Upper lobe of right lung (tissue), 1 donor: Measurements from ENCODE around the gene FKBP1B. TPM values are rescaled to one million over a fixed set of nuclear protein-coding genes. Genes with fewer than 3 reads are reported as not detected.
"Not testable (repeated sequence)": the region's sequence is repeated elsewhere in the genome, so short reads cannot be mapped to it uniquely, and the experiment has no call there.

Experiments
- ATAC-seq: fragments of 200-7000 bp; cut with Tn5 transposase; one replicate; pipeline ENCODE4 v1.9.1; 2020; ENCODE audit warnings: mild to moderate bottlenecking, moderate library complexity
- DNase-seq: peaks from one replicate; pipeline ENCODE4 v3.0.0-alpha.2; 2020
- H3K27ac ChIP-seq: fragments of 200-600 bp; one replicate; pipeline ENCODE4 v1.8.0; 2022
- H3K27me3 ChIP-seq: fragments of 200-600 bp; one replicate; pipeline ENCODE4 v1.8.0; 2022; ENCODE audit warnings: mild to moderate bottlenecking
- H3K36me3 ChIP-seq: fragments of 200-600 bp; one replicate; pipeline ENCODE4 v1.8.0; 2022
- H3K4me1 ChIP-seq: fragments of 200-600 bp; one replicate; pipeline ENCODE4 v1.8.0; 2022
- H3K4me3 ChIP-seq: fragments of 200-600 bp; one replicate; pipeline ENCODE4 v1.8.0; 2022; ENCODE audit warnings: mild to moderate bottlenecking
- H3K9me3 ChIP-seq: fragments of 200-600 bp; one replicate; pipeline ENCODE4 v1.8.0; 2022
- intact Hi-C: fragments of 100-400 bp; cut with DNase I; formaldehyde crosslinking; loops from one replicate; pipeline ENCODE4 v1.11.0; 2022
- total RNA-seq: library from RNA; stranded (reverse); fragmentation: NEBNext Ultra II Directional; extraction: Animal tissue kit (Norgen Biotek cat#: 25700); gene quantifications from one replicate; pipeline ENCODE4 v1.2.1, GENCODE V29; 2021
- TF ChIP-seq, protein P1 (sequence below): fragments of 200-600 bp; IDR thresholded peaks from one replicate; pipeline ENCODE4 v1.8.0; 2022; ENCODE audit warnings: antibody characterized with exemption
- donor health status: DM: no; HTN: yes; CAD: no; lungs with severe emphysema.

The FKBP1B gene
- total RNA-seq, 1 donor from 2014 or later: 13.2 TPM

DNA sequence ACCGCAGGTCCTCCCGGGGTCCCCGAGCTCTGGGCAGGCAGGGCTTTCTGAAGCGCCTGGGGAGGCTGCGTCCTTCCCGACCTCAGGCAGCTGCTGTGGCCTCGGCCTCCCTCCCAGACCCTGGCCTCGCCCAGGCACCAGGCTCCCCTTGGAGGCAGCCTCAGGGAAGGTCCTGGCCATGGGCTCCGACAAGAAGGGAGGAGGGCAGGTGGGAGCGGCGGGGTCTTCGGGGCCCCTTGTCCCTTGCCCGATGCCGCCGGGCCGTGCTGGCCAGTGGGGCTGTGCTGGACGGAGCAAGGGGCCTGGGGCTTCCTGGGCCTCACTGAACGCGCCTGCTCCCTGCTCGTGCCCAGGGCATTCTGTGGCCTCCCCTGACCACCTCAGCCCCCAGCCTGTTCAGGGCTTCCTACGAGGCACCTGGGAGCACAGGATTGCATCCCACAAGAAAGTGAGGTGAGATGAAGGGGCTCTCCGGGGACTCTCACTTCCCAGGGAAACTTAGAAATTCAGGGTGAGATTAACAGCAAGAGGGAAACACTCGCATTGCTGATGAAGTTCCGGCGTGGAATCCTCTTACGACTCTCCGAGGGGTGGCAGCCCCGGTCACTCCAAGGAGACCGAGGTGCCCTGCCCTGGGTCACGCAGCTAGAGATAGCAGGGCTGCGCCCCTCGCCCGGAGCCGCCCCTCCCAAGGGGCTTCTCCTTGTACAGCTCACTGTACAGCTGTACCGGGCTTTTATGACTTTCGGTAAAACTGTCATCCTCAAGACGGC lies 38.9 kb upstream of the FKBP1B start:
- TF ChIP-seq, protein P1, sequence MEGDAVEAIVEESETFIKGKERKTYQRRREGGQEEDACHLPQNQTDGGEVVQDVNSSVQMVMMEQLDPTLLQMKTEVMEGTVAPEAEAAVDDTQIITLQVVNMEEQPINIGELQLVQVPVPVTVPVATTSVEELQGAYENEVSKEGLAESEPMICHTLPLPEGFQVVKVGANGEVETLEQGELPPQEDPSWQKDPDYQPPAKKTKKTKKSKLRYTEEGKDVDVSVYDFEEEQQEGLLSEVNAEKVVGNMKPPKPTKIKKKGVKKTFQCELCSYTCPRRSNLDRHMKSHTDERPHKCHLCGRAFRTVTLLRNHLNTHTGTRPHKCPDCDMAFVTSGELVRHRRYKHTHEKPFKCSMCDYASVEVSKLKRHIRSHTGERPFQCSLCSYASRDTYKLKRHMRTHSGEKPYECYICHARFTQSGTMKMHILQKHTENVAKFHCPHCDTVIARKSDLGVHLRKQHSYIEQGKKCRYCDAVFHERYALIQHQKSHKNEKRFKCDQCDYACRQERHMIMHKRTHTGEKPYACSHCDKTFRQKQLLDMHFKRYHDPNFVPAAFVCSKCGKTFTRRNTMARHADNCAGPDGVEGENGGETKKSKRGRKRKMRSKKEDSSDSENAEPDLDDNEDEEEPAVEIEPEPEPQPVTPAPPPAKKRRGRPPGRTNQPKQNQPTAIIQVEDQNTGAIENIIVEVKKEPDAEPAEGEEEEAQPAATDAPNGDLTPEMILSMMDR: no peak
- Histone ChIP-seq H3K27me3 (peaks cover 27% of the 10 kb centered on the region), H3K4me3 (no peak overlapping the region), H3K4me1 (peaks cover 12% of the 10 kb centered on the region), H3K27ac (peak overlapping the region; percentile 24), H3K9me3 (no peaks in the 10 kb centered on the region), H3K36me3 (no peaks in the 10 kb centered on the region)
- no peak for DNase-seq
- peak; percentile 45 for ATAC-seq
- intact Hi-C loops: no loop called here

DNA sequence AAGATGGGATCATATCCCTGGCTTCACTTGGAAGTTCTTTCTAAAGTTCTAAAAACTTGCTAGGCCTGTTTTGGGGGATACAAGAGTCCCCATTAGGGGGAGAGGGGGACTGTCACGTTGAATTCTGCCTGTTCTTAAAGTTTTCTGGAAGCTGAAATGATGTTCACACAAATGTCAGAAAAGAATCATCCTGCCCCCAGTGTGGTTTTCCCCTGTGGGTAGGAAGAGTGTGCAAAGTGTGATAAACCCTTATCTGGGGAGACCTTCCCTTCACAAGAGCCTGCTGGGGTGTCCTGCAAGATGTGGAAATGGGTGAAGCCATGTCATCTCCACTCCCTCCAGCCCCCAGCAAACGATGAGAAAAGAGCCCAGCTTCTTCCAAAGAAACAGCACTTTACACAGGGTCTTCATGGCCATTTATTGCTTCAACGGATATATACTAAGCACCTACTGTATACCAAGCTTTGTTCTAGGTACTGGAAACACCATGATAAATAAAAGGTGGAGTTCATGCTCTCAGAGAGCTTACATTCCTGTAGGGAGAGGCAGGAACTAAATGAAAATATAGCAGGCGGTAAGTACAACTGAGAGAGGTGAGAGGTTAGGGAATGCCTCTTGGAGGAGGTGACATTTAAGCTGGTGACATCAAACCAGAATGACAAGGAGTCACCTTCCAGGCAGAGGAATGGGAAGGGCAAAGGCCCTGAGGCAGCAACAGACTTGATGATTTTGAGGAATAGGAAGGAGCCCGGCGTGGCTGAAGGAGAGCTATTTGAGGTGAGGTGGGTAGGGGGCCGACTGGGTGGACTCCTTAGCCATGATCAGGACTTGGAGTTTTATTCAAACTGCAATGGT lies 38.1 kb upstream of the FKBP1B start:
- no peaks in the 10 kb centered on the region for H3K9me3 ChIP-seq
- no peaks in the 10 kb centered on the region for H3K36me3 ChIP-seq
- ATAC-seq (no peak), DNase-seq (no peak)
- H3K27me3 ChIP-seq: peaks cover 27% of the 10 kb centered on the region
- intact Hi-C loops: no loop called here
- TF ChIP-seq, protein P1: no peak
- no peak overlapping the region for H3K27ac ChIP-seq
- no peak overlapping the region for H3K4me3 ChIP-seq
- H3K4me1 ChIP-seq: peaks cover 12% of the 10 kb centered on the region

DNA sequence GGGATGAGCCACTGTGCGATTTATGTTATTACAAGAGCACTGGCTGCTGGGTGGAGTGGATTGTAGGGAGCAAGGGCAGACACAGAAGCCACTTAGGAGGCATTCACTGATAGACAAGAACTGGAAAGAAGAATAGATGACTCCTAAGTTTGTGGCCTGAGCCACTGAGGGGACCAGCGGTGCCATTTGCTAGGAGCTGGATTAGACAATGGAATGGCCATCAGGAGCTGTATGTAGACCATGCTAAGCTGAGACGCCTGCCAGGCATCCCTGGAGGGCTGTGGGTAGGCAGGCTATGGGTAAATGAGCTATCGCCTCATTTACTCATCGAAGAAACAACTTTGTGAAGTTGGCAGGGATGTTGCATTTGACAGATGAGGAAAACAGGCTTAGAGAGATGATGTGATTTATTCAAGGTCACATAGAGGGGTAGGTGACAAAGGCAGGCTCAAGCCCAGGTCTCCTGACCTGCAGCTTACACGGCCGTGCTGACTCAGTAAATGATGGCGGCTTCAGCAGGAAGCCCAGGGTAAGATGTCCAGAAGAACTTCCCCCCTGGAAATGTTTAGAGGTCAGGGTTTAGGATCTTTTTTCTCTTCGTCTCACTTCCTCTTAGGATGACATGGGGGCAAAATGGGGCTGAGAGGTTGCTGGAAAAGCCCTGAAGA lies 36.9 kb upstream of the FKBP1B start:
- TF ChIP-seq, protein P1: no peak
- intact Hi-C loops: no loop called here
- ATAC-seq: no peak
- H3K4me1 ChIP-seq: peaks cover 12% of the 10 kb centered on the region
- H3K9me3 ChIP-seq: no peaks in the 10 kb centered on the region
- no peaks in the 10 kb centered on the region for H3K36me3 ChIP-seq
- no peak overlapping the region for H3K27ac ChIP-seq
- DNase-seq: no peak
- H3K4me3 ChIP-seq: no peak overlapping the region
- H3K27me3 ChIP-seq: peaks cover 27% of the 10 kb centered on the region

DNA sequence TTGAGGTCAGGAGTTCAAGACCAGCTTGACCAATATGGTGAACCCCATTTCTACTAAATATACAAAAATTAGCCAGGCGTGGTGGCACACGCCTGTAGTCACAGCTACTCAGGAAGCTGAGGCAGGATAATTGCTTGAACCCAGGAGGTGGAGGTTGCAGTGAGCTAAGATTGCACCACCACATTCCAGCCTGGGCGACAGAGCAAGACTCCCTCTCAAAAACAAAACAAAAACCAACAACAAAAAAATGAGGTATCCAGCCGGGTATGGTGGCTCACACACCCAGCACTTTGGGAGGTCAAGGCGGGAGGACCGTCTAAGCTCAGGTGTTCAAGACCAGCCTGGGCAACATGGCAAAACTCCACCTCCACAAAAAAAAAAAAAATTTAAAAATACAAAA lies 34.6 kb upstream of the FKBP1B start:
- intact Hi-C loops, DNase-seq, H3K9me3 ChIP-seq, H3K36me3 ChIP-seq, H3K27ac ChIP-seq, H3K4me1 ChIP-seq, ATAC-seq, H3K4me3 ChIP-seq: not testable (repeated sequence)
- peaks cover 15% of the 10 kb centered on the region for H3K27me3 ChIP-seq

DNA sequence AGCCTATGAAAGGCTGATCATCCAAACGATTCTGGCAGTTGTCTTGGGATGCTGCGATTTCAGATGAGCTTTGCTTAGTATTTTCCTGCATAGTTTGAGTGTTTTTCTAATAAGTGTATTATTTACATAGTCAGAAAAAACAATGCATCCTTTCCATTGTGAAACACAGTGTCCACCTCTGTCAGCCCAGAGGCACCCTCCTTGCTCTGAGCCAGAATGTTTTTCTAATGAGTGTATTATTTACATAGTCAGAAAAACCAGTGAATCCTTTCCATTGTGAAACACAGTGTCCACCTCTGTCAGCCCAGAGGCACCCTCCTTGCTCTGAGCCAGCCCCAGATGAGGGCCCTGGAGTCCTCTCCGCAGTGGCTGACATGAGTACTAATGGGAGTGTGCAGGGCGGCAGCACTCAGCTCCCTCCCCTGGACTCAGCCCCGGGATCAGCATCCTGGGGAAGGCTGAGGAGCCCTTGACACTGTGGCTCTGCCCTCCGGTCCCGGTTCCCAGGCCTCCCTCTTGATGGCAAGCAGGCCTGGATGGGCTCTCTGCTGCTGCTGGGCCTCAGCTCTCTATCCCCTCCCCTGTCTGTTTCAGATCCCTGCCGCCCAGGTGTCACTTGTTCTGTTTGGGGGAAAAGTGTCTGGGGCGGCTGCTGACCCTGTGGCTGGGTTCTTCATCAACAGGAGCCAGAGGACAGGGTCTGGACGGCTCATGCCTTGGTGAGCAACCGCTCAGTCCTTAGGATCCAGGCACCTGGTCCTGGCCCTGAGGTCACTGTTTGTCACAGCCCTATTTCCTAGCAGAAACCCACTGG lies 33.8 kb upstream of the FKBP1B start:
- H3K4me1 ChIP-seq: no peaks in the 10 kb centered on the region
- H3K27me3 ChIP-seq: peaks cover 7% of the 10 kb centered on the region
- H3K9me3 ChIP-seq: no peaks in the 10 kb centered on the region

More for the DNA sequence above, 33.8 kb upstream of the FKBP1B start:
- DNase-seq (no peak), ATAC-seq (peak; percentile 33)
- intact Hi-C loops: no loop called here
- Histone ChIP-seq H3K4me3 (no peak overlapping the region), H3K27ac (no peak overlapping the region), H3K36me3 (no peaks in the 10 kb centered on the region)
- TF ChIP-seq, protein P1: no peak
